NCI-H82 treated with DMSO at 0.1 percent for 48 hours (cell line): Measurements from ENCODE around the gene TPM2.
"Not testable (repeated sequence)": the region's sequence is repeated elsewhere in the genome, so short reads cannot be mapped to it uniquely, and the experiment has no call there.

Source experiments
- DNase-seq: peaks from one replicate; lab custom pipeline; 2025; ENCODE audit not compliant: unreplicated experiment; lab: John Stamatoyannopoulos, UW

Gene TPM2

DNA sequence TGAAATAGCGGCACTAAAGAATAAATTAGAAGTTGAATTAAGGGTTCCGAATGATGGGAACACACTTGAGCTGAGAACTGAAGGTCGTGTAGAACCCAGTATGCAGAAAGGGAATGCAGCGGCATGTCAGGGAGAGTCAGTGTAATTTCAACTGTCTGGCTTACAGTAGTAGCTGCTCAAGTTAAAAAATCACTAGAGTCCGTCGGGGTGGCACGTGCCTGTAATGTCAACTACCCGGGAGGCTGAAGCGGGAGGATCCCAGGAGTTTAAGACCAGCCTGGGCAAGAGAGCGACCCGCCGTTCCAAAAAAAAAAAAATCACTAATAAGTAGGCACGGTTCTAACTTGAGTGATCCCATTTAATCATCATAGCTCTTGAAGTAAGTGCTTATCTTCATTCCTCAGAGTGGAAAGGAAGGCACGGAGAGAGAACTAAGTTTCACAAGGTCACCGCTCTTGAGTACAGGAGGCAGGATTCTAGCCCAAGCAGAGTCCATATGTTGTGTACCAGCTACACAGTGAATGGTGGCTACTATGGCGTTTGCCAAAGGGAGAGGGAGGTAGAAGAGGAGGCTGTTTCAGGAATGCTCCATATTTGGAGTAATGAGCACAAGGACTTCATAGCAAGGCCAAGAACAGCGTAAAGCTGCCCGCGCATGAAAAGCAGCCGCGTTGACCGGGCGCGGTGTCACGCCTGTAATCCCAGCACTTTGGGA, 32.7 kb downstream of the TPM2 start:
- DNase-seq = peak; percentile 11

DNA sequence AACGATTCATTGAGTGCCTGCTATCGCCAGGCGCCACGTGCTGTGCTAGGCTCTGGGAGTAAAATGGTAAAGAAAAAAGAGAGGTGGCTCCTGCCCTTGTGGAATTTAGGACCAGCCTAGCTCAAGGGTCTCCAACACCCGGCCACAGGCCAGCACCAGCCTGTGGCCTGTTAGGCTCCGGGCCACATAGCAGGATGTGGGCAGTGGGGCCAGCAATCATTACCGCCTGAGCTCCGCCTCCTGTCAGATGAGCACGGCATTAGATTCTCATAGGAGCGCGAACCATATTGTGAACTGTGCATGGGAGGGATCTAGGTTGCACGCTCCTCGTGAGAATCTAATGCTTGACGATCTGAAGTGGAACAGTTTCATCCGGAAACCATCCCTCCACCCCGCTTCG, 33.4 kb downstream of the TPM2 start:
- no peak for DNase-seq

DNA sequence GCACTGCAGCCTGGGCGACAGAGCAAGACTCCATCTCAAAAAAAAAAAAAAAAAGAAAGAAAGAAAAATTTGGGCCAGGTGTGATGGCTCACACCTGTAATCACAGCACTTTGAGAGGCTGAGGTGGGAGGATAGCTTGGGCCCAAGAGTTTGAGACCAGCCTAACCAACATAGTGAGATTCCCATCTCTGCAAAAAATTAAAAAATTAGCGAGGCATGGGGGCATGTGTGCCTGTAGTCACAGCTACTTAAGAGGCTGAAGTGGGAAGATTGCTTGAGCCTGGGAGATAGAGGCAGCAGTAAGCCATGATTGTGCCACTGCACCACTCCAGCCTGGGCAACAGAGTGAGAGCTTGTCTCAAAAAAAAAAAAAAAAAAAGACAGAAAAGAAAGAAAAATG, 36.1 kb downstream of the TPM2 start:
- DNase-seq = no peak

DNA sequence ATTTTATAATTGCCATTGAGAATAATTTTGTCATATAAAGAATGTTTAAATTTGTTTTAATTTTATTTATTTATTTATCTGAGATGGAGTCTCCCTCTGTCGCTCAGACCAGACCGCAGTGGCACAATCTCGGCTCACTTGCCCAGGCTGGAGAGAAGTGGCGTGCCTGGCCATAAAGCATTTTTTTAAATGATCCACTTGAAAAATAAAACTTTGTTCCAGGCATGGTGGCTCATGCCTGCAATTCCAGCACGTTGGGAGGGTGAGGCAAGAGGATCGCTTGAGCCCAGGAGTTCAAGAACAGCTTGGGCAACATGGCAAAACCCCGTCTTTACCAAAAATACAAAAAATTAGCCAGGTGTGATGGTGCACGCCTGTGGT, 36.9 kb downstream of the TPM2 start:
- DNase-seq = no peak

DNA sequence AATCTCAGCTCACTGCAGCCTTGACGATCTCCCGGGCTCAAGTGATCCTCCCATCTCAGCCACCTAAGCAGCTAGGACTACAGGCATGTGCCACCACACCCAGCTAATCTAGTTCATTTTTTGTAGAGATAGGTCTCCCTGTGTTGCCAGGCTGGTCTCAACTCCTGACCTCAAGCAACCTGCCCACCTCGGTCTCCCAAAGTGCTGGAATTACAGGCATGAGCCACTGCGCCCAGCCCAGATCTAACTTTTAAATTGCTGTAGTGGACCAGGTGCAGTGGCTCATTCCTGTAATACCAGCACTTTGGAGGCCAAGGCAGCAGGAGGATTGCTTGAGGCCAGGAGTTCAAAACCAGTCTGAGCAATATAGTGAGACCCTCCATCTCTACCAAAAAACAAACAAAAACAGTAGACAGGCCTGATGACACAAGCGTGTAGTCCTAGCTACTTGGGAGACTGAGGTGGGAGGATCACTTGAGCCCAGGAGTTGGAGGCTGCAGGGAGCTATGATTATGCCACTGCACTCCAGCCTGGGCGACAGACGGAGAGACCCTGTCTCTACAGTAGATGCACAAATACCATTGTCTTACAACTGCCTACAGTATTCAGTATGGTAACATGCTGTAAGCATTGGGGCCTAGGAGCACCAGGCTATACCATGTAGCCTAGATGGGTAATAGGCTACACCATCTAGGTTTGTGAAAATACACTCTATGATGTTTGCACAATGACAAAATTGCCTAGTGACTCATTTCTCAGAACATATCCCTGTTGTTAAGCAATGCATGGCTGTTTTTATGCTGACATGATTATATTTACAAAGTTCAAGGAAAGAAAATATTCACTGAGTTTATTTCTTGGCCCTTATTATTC, 37.5 kb downstream of the TPM2 start:
- no peak for DNase-seq

DNA sequence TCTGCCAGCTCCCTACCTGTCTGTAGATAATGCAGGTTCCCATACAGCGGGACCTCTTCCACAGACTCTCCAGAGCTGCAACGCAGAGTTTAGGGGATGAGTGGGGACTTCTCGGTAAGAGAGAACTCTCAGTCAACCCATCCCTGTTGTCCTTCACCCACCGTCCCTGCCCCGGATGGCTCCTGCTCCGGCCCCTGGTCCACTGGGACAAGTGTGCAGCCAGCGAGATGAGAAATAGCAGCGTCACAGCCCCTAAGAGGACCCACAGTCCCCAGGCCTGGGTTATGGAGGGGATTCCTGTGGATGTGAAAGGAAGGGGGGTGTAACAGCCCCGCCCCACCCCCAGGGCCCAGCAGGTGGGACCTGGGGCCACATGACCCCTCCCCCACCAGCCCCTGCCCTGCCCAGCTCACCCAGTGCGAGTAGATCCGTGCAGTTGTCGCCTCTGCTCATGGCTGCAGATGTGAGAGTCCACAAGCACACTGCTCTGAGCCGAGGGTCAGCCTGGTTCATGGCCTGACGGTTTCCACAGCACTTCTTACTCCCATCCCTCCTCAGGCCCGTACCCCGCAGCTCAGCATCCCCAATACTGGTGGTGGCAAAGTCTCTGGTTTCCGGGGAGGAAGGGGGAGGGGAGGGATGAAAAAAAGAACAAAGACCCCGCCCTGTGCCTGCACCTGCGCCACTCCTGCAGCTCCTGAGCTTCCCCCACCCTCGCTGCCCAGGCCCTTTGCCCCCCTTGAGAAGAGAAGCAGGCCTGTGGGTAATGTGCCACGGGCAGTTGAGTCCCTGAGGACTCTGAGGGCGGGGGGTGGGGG, 39.2 kb downstream of the TPM2 start, which contains the start of gene SIT1:
Gene SIT1, minus strand, starts transcription at position 591 of the 818 bp plus-strand sequence. Its CDS starts 78 bp downstream, at position 513.
- DNase-seq = no peak

DNA sequence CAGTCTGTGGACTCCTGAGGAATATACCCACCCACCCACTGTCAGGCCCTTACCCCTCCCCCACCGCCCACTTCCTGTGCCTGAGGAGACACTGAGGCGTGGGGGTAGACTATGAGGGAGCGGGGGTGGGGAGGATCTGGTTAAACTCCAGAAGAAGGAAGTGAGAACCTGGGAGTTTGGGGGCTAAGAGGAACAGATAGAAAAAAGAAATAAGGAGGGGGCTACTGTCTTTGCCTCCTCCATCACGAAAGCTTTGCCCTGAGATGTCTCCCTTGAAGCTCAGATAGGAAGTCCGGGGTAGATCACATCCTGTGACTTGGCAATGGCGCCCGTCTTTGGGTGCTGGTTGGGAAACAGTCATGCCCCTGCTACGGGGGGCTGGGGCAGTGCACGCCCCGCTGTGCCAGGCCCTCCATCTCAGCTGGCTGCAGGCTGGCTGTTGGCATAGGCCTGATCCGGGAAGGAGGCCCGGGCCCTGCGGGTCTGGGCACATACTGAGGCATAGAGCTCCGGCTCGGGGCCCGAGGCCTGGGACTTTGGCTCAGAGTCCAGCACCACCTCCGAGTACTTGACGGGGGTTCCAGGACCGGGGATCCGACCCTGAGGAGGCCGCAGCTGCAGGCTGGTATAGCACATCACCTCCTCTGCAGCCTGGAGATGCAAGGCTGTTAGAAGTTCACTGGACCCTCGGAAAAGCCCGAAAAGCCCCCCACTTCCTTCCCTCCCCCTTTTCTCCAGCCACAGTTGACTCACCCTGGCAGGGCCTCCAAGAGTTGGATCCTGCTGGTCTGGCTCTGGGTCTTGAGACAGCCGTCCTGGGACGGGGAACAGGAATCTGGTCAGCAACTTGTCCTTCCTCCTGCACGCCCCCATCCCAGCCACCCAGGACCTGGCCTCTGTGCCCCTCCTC, 40.0 kb downstream of the TPM2 start:
- DNase-seq = no peak

DNA sequence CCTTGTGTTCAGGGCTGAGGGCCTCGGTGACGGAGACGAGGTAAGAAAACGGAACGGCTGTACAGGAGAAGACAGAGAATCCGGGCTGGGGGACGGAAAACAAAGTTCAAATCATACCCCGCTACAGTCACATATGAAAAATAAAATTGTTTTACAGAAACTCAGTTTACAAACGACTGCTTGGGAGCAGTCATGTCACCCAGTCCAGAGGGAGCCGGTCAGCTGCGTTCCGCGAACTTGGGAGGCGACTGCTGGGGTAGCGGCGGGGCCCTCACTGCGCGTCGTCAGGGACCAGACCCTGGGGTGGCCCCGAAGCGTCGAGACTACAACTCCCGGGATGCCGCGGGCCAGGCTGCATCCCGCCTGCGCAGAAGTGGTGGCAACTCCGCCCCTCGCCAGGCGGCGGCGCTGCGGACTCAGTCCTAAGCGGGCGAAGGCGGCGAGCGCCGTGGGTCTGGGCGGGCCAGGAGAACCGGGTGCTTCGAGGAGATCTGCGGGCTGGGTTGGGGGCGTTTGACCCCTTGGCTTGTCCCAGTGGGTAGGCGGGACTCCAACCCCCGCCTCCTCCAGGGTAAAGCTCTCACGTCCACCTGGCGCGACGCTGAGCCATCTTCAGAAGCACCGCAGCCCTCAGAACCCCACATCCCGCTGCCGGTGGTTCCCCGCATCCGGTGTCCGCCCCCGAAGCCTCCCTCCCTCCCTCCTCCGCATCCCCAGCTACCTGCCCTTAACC, 43.0 kb downstream of the TPM2 start:
- DNase-seq = peak; percentile 44

DNA sequence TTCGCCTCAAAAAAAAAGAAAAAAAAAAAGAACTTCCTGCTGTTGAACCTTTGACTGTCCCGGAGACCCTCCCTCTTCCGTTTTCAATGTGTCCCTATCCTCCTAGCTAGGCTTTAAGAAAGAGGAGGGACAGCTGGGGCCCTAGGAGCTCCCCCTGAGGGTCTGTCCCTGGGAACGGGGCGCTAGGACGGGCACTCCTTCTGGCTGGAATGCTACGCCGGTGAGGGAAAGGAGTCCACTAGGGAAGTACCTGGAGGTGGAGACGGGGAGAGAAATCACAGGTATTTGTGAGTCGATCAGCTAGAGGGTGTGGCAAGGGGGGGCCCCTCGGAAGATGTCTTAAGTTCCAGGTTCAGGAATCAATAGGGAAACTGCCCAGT, 43.6 kb downstream of the TPM2 start:
- no peak for DNase-seq

DNA sequence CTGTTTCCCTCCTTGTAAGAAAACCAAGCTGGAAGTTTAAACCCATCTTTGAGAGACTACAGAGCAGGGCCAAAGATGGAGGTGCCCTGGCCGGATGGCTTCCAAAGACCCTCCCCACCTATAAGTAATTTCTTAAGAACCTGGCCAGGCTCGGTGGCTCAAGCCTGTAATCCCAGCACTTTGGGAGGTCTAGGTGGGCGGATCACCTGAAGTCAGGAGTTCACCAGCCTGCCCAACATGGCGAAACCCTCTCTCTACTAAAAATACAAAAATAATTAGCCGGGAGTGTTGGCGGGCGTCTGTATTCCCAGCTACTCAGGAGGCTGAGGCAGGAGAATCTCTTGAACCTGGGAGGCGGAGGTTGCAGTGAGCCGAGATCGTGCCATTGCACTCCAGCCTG, 44.0 kb downstream of the TPM2 start:
- not testable (repeated sequence) for DNase-seq

DNA sequence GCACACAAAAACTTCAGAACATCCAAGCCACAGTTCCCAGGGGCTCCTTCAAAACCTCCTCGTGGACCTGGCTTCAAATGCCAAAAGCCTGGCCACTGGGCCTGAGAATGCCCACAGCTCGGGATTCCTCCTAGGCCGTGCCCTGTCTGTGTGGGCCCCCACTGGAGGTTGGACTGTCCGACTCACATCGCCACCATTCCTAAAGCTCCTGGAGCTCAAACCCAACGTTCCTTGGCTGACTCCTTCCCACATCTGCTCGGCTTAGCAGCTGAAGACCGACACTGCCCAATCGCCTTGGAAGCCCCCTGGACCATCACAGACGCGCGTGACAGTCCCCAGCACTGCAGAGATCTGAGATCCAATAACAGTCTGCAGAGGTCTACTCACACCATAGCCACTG, 46.7 kb downstream of the TPM2 start:
- no peak for DNase-seq

DNA sequence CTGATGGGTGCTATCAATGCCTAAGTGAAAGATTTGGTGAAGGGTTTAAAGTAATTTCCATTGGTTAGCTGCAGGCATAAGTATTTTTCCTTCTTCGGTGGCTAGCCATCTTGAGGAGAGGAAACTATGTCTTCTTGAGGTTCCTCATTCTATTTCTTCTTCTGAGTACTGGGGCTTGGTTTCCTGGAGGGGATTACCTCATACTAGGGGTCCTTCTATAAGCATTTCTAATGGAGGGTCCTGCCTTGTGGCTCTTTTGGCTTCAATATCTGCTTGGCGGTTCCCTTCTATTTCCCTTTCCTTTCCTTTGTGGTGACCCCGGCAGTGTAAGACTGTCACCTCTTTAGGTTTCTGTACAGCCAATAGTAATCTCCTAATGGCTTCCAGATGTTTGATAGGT, 48.2 kb downstream of the TPM2 start:
- not testable (repeated sequence) for DNase-seq

DNA sequence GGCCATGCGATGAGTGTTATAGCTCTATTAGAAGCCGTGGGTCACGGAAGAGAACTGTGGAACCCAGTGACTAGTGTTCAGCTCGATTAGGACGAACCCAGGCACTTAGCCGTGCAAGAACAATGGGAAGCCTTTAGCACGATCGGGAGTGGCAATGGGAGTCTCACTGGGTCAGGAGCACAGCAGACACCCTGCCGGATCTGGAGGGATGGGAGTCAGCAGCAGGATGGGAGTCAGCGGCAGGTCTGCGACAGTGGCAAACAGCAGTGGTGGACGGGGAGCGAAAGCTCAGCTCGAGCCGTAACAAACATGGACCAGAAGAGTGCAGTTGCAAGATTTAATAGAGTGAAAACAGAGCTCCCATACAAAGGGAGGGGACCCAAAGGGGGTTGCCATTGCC, 49.3 kb downstream of the TPM2 start:
- DNase-seq = not testable (repeated sequence)

DNA sequence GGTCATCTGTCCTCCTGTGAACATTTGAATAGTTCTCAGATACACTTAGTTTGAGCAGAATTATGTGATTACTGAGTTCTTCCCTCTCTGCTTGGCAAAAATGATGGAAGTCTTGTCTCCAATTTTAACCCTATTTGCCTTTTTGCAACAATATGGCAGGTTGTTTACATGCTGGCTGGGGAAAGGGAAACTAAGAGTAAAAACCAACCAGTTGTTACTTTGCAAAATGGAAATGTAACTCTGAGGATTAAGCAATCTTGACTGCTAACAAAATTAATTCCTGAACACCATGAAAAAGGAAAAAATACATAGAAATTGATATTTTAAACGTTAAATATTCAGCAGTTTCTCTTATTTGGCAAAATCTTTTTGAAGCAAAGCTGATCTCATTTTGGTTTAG, 50.1 kb downstream of the TPM2 start:
- no peak for DNase-seq

DNA sequence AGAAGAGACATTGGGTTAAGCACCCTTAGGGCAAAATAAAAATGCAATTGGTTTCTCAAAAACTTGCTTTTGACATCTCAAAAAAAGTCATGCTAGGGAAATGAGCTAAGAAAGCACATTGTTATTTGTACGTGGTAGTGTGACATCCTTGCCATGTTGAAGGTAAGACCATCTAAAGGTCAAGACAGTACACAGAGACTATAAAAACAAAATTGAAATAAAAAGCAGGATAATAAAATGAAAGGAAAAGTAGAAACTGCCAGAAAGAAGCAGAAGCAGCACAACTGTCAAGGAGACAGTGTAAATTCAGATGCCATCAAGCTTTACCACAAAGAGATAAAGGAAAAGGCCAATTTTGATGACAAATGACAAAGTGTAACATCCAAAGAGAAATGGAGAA, 50.5 kb downstream of the TPM2 start:
- not testable (repeated sequence) for DNase-seq

DNA sequence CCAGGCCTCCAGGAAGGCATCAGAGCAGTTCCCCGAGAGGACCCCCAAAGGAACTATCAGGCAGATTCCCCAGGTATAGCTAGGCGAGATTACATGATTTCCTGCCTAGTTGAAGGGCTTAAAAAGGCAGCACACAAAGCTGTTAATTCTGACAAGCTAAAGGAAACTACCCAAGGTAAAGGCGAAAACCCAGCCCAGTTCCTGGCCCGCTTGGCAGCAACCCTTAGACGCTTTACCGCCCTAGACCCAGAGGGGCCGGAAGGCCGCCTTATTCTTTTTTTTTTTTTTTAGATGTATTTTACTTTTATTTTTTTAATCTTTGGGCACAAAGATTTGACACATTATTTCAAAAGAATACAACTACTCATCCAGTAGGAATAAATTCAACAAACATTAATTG, 51.0 kb downstream of the TPM2 start:
- DNase-seq = not testable (repeated sequence)

DNA sequence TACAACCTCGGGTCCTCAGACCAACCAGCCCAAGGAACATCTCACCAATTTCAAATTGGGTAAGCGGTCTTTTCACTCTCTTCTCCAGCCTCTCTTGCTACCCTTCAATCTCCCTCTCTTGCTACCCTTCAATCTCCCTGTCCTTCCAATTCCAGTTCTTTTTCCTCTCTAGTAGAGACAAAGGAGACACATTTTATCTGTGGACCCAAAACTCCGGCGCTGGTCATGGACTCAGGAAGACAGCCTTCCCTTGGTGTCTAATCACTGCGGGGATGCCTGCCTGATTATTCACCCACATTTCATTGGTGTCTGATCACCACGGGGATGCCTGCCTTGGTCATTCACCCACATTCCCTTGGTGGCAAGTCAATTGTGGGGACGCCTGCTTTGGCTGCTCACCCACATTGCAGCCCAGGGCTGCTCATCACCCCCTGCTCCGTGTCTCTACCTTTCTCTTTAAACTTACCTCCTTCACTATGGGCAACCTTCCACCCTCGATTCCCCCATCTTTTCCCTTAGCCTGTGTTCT, 52.2 kb downstream of the TPM2 start:
- not testable (repeated sequence) for DNase-seq

DNA sequence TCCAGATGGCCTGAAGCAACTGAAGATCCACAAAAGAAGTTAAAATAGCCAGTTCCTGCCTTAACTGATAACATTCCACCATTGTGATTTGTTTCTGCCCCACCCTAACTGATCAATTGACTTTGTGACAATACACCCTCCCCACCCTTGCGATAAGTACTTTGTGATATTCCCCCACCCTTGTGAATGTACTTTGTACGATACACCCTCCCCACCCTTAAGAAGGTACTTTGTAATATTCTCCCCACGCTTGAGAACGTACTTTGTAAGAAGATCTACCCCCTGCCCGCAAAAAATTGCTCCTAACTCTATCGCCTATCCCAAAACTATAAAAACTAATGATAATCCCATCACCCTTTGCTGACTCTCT, 52.9 kb downstream of the TPM2 start:
- DNase-seq = not testable (repeated sequence)

DNA sequence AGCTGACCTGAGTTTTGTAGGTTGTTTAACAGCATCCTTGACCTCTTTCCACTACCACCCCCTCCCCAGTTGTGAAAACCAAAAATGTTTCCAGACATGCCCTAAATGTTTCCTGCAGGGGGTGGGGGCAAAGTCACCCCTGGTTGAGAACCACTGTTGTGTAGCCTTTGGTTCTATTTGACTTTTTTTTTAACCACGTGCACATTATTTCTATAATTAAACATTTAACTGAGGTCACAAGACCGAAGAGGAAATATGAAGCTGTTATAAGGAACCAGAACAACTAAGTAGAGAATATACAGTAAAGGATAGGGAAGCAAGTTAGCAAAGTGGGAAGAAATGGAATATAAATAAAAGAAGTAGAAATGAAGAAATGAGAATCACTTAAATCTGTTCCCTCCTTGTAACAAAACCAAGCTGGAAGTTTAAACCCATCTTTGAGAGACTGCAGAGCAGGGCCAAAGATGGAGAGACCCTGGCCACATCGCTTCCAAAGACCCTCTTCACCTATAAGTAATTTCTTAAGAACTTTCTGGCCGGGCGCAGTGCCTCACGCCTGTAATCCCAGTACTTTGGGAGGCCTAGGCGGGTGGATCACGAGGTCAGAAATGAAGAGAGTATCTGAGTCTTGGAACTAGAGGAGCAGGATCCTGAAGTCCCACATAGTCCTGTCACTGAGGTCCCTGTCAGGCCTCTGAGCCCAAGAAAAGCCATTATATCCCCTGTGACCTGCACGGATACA, 53.4 kb downstream of the TPM2 start:
- DNase-seq = no peak
